Fibroblast of villous mesenchyme (primary cell): ENCODE results near the gene CHPT1. TPM values are rescaled to one million over a fixed set of nuclear protein-coding genes. Genes with fewer than 3 reads are reported as not detected.

Source experiments
- DNase-seq: peaks from one replicate; pipeline ENCODE4 v3.0.0-alpha.2; 2010; ENCODE audit warnings: low read depth
- H3K4me3 ChIP-seq: 2 replicates; pipeline ENCODE4 v1.5.1; 2011; ENCODE audit warnings: low read depth, mild to moderate bottlenecking, low read length
- total RNA-seq: library from RNA; depleted of rRNA; stranded (reverse); fragments of >200 nt; gene quantifications from 2 replicates; pipeline ENCODE4 v1.2.3, GENCODE V29; 2012
- TF ChIP-seq, protein P1 (sequence below): IDR thresholded peaks from 2 replicates; pipeline ENCODE4 v1.5.1; 2012; ENCODE audit warnings: low read depth, mild to moderate bottlenecking, low read length; ENCODE audit not compliant: insufficient read depth

The CHPT1 gene
- total RNA-seq, 1 donor, result 35.4 TPM

DNA sequence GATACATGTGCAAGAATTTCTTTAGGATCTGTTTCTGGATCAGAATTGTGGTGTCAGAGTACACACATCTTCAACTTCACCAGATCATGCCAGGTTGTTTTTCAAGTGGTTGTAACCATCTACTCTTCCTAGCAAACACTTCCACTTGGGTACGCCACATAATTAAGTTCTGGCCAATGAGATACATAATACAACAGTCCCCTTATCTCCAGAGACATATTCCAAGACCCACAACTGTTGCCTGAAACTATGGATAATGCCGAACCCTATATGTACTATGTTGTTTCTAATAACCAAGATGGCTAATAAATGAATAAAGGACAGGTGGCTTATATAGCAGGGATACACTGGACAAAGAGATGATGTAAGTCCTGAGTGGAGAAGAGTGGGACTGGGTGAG, 2.5 kb upstream of the CHPT1 start:
- TF ChIP-seq, protein P1, sequence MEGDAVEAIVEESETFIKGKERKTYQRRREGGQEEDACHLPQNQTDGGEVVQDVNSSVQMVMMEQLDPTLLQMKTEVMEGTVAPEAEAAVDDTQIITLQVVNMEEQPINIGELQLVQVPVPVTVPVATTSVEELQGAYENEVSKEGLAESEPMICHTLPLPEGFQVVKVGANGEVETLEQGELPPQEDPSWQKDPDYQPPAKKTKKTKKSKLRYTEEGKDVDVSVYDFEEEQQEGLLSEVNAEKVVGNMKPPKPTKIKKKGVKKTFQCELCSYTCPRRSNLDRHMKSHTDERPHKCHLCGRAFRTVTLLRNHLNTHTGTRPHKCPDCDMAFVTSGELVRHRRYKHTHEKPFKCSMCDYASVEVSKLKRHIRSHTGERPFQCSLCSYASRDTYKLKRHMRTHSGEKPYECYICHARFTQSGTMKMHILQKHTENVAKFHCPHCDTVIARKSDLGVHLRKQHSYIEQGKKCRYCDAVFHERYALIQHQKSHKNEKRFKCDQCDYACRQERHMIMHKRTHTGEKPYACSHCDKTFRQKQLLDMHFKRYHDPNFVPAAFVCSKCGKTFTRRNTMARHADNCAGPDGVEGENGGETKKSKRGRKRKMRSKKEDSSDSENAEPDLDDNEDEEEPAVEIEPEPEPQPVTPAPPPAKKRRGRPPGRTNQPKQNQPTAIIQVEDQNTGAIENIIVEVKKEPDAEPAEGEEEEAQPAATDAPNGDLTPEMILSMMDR, result no peak
- DNase-seq, result no peak
- H3K4me3 ChIP-seq, result no peak overlapping the region

DNA sequence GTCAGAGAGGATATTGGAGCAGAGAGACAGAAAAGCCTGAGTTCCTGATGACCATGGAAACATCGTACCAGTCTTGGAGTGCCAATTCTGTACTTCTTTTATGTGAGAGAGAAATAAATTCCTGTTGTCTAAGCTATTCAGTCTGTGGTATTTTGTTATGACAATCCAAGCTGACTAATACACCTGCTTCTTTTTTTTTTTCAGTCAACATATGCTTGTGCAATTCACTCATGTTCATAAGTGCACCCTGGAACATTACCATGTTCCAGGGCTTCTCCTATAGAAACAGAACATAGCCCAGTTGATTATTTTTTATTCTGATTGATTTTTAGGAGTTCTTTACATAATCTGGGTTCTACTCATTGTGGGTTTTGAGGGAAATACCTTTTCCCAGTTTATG, 1.7 kb upstream of the CHPT1 start:
- TF ChIP-seq, protein P1, result no peak
- DNase-seq, result peak; percentile 42
- H3K4me3 ChIP-seq, result no peak overlapping the region

DNA sequence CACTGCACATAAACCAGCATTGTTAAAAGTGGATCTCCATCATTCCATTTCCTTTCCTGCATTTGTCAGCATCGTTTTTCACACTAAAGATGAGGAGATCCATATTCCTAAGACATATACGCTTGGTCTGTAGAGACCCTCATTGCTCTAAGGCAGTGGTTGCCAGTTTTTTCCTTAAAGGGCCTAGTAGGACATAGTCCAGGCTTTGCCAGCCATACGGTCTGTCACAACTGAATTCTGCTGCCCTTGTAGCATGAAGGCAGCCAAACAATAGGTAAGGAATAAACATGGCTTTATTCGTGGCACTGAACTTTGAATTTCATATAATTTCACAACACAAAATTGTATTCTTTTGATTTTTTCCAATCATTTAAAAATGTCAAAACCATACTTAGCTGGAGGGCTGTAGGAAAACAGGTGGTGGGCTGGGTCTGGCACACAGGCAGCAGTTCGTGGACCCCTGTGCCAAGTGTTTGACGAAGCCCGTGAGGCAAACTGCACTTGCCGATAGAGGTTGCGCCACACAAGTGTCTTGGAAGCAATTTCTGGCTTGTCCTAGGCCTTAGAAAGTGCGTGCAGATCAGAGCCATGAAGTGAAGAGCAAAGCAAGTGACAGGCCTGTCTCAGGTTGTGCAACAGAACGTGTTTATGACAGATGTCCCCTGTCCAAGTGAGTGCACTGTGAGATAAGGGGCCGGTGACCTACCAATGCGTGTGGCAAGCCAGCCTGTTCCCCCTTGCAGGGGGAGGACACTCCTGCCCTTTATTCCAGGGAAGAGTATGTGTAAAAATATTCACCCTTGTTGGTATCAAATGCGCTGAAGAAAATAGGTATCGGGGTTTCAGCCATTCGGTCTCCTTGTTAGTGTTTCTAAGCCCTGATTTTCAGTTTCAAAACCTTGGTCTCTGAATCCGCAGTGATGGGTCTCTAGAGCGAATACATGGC, 916 bp upstream of the CHPT1 start:
- peak; percentile 10 for DNase-seq
- H3K4me3 ChIP-seq, result peak overlapping the region; percentile 81
- TF ChIP-seq, protein P1, result no peak

- TF ChIP-seq, protein P1, result no peak
- peak overlapping the region; percentile 81 for H3K4me3 ChIP-seq
- peak; percentile 31 for DNase-seq
Observed at GRCh38 chr12:101697930-101698799, 725 bp downstream of the CHPT1 start.

- TF ChIP-seq, protein P1, result peak; percentile 42
- peak overlapping the region; percentile 81 for H3K4me3 ChIP-seq
- DNase-seq, result peak; percentile 27
Observed at GRCh38 chr12:101698800-101699347, 1.4 kb downstream of the CHPT1 start.

GRCh38 chr12:101700299-101700820, 2.9 kb downstream of the CHPT1 start:
- H3K4me3 ChIP-seq, result no peak overlapping the region
- no peak for DNase-seq
- TF ChIP-seq, protein P1, result no peak
